Measurements from ENCODE around the gene PKD2. TPM values are rescaled to one million over a fixed set of nuclear protein-coding genes. Genes with fewer than 3 reads are reported as not detected.
"Not testable (repeated sequence)": the region's sequence is repeated elsewhere in the genome, so short reads cannot be mapped to it uniquely, and the experiment has no call there.

The PKD2 gene
- total RNA-seq, 1 donor from 2014 or later = 10.1 TPM

- no peaks in the 10 kb centered on the region for H3K9me3 Mint-ChIP-seq
- H3K27me3 Mint-ChIP-seq (ENCODE audit: insufficient read depth) = peaks cover 46% of the 10 kb centered on the region
- no peaks in the 10 kb centered on the region for H3K36me3 Mint-ChIP-seq (ENCODE audit: low read depth)
- H3K27ac Mint-ChIP-seq = no peak overlapping the region
- intact Hi-C loops (cut with micrococcal nuclease) = no loop called here
- DNase-seq (ENCODE audit: low spot score) = no peak
- H3K4me1 Mint-ChIP-seq (ENCODE audit: low read depth) = peaks cover 15% of the 10 kb centered on the region
- no peak overlapping the region for H3K4me3 Mint-ChIP-seq
Observed at GRCh38 chr4:87977521-87978278, 29.7 kb upstream of the PKD2 start.

DNA sequence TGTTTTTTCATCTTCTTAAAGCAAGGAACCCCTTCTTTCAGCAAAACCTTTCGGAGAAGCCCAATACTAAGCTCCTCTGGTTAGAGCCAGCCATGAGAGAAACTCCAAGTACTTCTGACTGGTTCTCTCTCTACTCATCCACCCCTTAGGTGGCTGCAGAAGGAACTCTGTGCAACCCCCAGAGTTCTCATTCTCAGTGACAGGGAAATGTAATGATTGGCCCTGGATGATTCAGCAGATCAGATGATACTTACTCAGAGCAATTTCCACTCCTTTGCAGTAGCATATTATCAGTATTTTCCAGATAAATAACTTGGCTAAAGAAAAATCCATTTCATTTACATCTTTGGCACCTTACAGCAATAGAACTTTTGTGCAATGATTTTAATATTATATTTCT, 28.8 kb upstream of the PKD2 start:
- Mint-ChIP-seq H3K4me3 (no peak overlapping the region), H3K36me3 (ENCODE audit: low read depth) (no peaks in the 10 kb centered on the region), H3K4me1 (ENCODE audit: low read depth) (peaks cover 11% of the 10 kb centered on the region), H3K27me3 (ENCODE audit: insufficient read depth) (peaks cover 40% of the 10 kb centered on the region), H3K27ac (no peak overlapping the region), H3K9me3 (no peaks in the 10 kb centered on the region)
- intact Hi-C loops (cut with micrococcal nuclease) = no loop called here
- no peak for DNase-seq (ENCODE audit: low spot score)

DNA sequence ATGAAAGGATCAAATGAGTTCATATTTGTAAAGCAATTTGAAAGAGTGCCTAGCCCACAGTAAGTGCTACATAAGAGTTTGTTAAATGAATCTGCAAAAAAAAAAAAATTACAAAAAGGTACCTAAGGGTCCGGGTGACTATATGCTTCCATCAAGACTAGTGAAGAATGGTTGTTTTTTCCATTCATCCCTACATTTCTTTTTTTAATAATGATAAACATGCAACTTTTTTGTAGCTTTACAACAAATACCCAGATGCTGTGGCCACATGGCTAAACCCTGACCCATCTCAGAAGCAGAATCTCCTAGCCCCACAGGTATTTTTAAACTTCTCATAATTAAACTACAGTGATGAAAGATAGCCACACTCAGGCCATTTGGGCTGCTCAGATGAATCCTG, 27.6 kb upstream of the PKD2 start:
- DNase-seq (ENCODE audit: low spot score) = no peak
- no peak overlapping the region for H3K27ac Mint-ChIP-seq
- H3K36me3 Mint-ChIP-seq (ENCODE audit: low read depth) = no peaks in the 10 kb centered on the region
- H3K9me3 Mint-ChIP-seq = no peaks in the 10 kb centered on the region
- intact Hi-C loops (cut with micrococcal nuclease) = no loop called here
- peaks cover 34% of the 10 kb centered on the region for H3K27me3 Mint-ChIP-seq (ENCODE audit: insufficient read depth)
- H3K4me1 Mint-ChIP-seq (ENCODE audit: low read depth) = peaks cover 8% of the 10 kb centered on the region
- H3K4me3 Mint-ChIP-seq = no peak overlapping the region

DNA sequence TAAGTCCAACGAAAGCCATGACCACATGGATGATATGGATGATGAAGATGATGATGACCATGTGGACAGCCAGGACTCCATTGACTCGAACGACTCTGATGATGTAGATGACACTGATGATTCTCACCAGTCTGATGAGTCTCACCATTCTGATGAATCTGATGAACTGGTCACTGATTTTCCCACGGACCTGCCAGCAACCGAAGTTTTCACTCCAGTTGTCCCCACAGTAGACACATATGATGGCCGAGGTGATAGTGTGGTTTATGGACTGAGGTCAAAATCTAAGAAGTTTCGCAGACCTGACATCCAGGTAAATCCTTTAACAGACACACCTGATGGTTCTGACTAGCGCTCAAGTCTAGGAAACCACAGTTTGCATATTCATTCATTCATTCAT, 25.9 kb upstream of the PKD2 start:
- H3K27ac Mint-ChIP-seq = no peak overlapping the region
- peaks cover 28% of the 10 kb centered on the region for H3K27me3 Mint-ChIP-seq (ENCODE audit: insufficient read depth)
- no peaks in the 10 kb centered on the region for H3K36me3 Mint-ChIP-seq (ENCODE audit: low read depth)

DNA sequence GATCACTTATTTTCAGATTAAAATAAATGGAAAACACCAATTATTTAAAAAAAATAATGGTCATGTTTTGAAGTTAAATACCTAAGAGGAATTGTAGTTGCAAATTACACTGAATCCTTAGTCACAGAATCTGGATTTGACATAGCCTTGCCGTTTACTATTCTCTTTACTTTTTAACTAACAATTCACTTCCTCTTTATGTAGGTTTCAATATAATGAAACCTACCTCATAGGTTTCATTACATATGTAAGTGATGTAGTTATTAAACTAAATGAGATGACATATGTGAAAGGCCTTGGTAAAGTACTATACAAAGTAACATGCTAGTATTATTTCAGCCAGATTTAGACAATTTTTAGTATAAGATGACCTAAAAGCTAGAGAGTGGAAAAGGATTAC, 25.4 kb upstream of the PKD2 start:
- no peaks in the 10 kb centered on the region for H3K9me3 Mint-ChIP-seq
- DNase-seq (ENCODE audit: low spot score) = no peak
- intact Hi-C loops (cut with micrococcal nuclease) = no loop called here
- no peaks in the 10 kb centered on the region for H3K36me3 Mint-ChIP-seq (ENCODE audit: low read depth)
- peaks cover 25% of the 10 kb centered on the region for H3K27me3 Mint-ChIP-seq (ENCODE audit: insufficient read depth)
- no peaks in the 10 kb centered on the region for H3K4me1 Mint-ChIP-seq (ENCODE audit: low read depth)
- no peak overlapping the region for H3K27ac Mint-ChIP-seq
- no peak overlapping the region for H3K4me3 Mint-ChIP-seq

More for the DNA sequence above, 25.9 kb upstream of the PKD2 start:
- DNase-seq (ENCODE audit: low spot score) = no peak
- intact Hi-C loops (cut with micrococcal nuclease) = no loop called here
- Mint-ChIP-seq H3K9me3 (no peaks in the 10 kb centered on the region), H3K4me1 (ENCODE audit: low read depth) (no peaks in the 10 kb centered on the region), H3K4me3 (no peak overlapping the region)

- Mint-ChIP-seq H3K27me3 (ENCODE audit: insufficient read depth) (peaks cover 23% of the 10 kb centered on the region), H3K4me3 (no peak overlapping the region), H3K4me1 (ENCODE audit: low read depth) (no peaks in the 10 kb centered on the region), H3K9me3 (no peaks in the 10 kb centered on the region), H3K27ac (no peak overlapping the region), H3K36me3 (ENCODE audit: low read depth) (no peaks in the 10 kb centered on the region)
- intact Hi-C loops (cut with micrococcal nuclease) = no loop called here
- no peak for DNase-seq (ENCODE audit: low spot score)
Observed at GRCh38 chr4:87982446-87983010, 24.9 kb upstream of the PKD2 start.

DNA sequence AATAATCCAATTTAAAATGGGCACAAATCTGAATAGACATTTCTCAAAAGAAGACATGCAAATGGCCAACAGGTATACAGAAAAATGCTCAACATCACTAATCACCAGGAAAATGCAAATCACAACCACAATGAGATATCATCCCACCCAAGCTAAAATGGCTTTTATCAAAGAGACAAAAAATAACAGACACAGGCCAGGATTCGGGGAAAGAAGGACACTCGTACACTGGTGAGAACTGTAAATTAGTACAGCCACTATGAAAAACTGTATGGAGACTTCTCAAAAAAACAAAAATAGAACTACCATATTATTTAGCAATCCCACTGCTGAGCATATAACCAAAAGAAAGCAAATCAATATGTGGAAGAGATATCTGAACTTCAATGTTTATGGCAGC, 23.4 kb upstream of the PKD2 start:
- Mint-ChIP-seq H3K27ac (no peak overlapping the region), H3K27me3 (ENCODE audit: insufficient read depth) (peaks cover 21% of the 10 kb centered on the region), H3K9me3 (no peaks in the 10 kb centered on the region), H3K4me1 (ENCODE audit: low read depth) (no peaks in the 10 kb centered on the region), H3K36me3 (ENCODE audit: low read depth) (no peaks in the 10 kb centered on the region), H3K4me3 (no peak overlapping the region)
- intact Hi-C loops (cut with micrococcal nuclease) = no loop called here
- DNase-seq (ENCODE audit: low spot score) = no peak

GRCh38 chr4:87985097-87985886, 22.1 kb upstream of the PKD2 start:
- H3K4me3 Mint-ChIP-seq = no peak overlapping the region
- H3K36me3 Mint-ChIP-seq (ENCODE audit: low read depth) = no peaks in the 10 kb centered on the region
- no peaks in the 10 kb centered on the region for H3K4me1 Mint-ChIP-seq (ENCODE audit: low read depth)
- peaks cover 18% of the 10 kb centered on the region for H3K27me3 Mint-ChIP-seq (ENCODE audit: insufficient read depth)
- no peak for DNase-seq (ENCODE audit: low spot score)
- intact Hi-C loops (cut with micrococcal nuclease) = loop anchor here (1.0 kb wide), 1 partner anchor 132 kb away; no protein-coding TSS in a partner anchor
- no peaks in the 10 kb centered on the region for H3K9me3 Mint-ChIP-seq
- H3K27ac Mint-ChIP-seq = no peak overlapping the region

DNA sequence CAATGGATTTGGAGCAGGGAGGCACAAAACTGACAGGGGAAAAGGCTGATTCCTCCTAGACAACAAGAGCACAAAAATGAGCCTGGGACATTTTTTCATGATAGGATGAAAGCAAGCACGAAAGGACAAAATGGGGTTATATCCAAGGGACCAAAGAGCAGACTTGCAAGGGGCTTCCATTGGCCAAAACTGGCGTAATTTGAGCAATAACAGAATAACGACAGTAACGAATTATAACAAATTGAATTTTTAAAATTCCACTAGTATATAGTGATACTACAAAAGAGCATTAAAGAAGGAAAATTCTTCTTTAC, 21.6 kb upstream of the PKD2 start:
- intact Hi-C loops (cut with micrococcal nuclease) = loop anchor here (1.0 kb wide), 1 partner anchor 133 kb away; no protein-coding TSS in a partner anchor
- H3K4me1 Mint-ChIP-seq (ENCODE audit: low read depth) = no peaks in the 10 kb centered on the region
- H3K27me3 Mint-ChIP-seq (ENCODE audit: insufficient read depth) = peaks cover 18% of the 10 kb centered on the region
- no peaks in the 10 kb centered on the region for H3K36me3 Mint-ChIP-seq (ENCODE audit: low read depth)
- H3K9me3 Mint-ChIP-seq = no peaks in the 10 kb centered on the region
- no peak overlapping the region for H3K27ac Mint-ChIP-seq
- no peak for DNase-seq (ENCODE audit: low spot score)
- H3K4me3 Mint-ChIP-seq = no peak overlapping the region

- no peak overlapping the region for H3K27ac Mint-ChIP-seq
- H3K27me3 Mint-ChIP-seq (ENCODE audit: insufficient read depth) = peaks cover 16% of the 10 kb centered on the region
- H3K4me1 Mint-ChIP-seq (ENCODE audit: low read depth) = peaks cover 5% of the 10 kb centered on the region
- H3K4me3 Mint-ChIP-seq = no peak overlapping the region
- DNase-seq (ENCODE audit: low spot score) = no peak
- intact Hi-C loops (cut with micrococcal nuclease) = no loop called here
- H3K9me3 Mint-ChIP-seq = no peaks in the 10 kb centered on the region
- no peaks in the 10 kb centered on the region for H3K36me3 Mint-ChIP-seq (ENCODE audit: low read depth)
Observed at GRCh38 chr4:87986508-87986907, 20.9 kb upstream of the PKD2 start.

DNA sequence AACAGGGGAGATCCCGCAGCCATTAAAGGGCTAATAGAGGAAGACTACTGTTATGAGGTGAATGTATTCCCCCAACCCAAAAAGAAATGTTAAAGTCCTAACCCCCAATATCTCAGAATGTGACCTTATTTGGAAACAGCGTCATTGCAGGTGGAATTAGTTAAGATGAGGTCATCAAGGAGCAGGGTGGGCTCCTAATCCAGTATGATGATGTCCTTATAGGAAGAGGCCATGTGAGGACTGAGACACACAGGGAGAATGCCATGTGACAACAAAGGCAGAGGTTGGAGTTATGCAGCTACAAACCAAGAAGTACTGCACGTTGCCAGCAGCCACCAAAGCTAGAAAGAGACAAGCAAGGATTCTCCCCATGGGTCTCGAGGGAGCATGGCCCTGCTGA, 17.7 kb upstream of the PKD2 start:
- intact Hi-C loops (cut with micrococcal nuclease) = no loop called here
- H3K4me1 Mint-ChIP-seq (ENCODE audit: low read depth) = peaks cover 8% of the 10 kb centered on the region
- no peaks in the 10 kb centered on the region for H3K36me3 Mint-ChIP-seq (ENCODE audit: low read depth)

DNA sequence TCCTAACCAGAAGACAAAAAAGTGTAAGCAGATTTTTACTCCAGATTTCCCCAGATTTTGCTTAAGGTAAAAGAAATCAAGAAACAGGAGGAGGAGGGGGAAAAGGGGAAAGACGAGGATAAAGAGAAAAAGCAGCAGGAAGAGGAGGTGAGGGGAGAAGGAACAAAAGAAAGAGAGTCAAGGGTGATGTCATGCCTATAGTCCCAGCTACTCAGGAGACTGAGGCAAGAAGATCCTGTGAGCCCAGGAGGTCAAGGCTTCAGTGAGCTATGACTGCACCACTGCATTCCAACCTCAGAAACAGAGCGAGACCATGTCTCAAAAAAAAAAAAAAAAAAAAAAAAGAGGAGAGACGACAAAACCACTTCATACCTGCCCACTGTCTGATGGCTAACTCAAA, 12.0 kb upstream of the PKD2 start:
- no peak for DNase-seq (ENCODE audit: low spot score)
- H3K9me3 Mint-ChIP-seq = no peaks in the 10 kb centered on the region
- no peak overlapping the region for H3K27ac Mint-ChIP-seq
- H3K36me3 Mint-ChIP-seq (ENCODE audit: low read depth) = no peaks in the 10 kb centered on the region
- H3K4me1 Mint-ChIP-seq (ENCODE audit: low read depth) = peaks cover 8% of the 10 kb centered on the region
- intact Hi-C loops (cut with micrococcal nuclease) = no loop called here
- peaks cover 12% of the 10 kb centered on the region for H3K27me3 Mint-ChIP-seq (ENCODE audit: insufficient read depth)
- no peak overlapping the region for H3K4me3 Mint-ChIP-seq

More for the DNA sequence above, 17.7 kb upstream of the PKD2 start:
- no peak overlapping the region for H3K27ac Mint-ChIP-seq
- no peak for DNase-seq (ENCODE audit: low spot score)
- no peaks in the 10 kb centered on the region for H3K9me3 Mint-ChIP-seq
- H3K4me3 Mint-ChIP-seq = no peak overlapping the region
- H3K27me3 Mint-ChIP-seq (ENCODE audit: insufficient read depth) = peaks cover 9% of the 10 kb centered on the region

DNA sequence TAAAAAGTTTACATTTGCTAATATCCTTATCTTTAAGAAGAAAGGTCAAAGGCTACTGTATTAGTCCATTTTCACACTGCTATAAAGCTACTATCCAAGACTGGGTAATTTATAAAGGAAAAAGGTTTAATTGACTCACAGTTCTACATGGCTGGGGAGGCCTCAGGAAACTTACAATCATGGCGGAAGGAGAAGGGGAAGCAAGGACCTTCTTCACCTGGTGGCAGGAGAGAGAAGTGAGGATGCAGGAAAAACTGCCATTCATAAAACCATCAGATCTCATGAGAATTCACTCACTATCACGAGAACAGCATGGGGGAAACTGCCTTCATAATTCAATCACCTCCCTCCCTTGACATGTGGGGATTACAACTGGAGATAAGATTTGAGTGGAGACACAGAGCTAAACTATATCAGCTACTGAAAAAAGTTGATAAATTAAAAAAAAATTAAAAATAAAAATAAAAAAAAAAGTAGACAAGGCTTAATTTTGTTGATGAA, 8.2 kb upstream of the PKD2 start:
- H3K27me3 Mint-ChIP-seq (ENCODE audit: insufficient read depth) = peaks cover 23% of the 10 kb centered on the region
- H3K4me3 Mint-ChIP-seq; intact Hi-C loops (cut with micrococcal nuclease); H3K4me1 Mint-ChIP-seq (ENCODE audit: low read depth); H3K9me3 Mint-ChIP-seq; H3K27ac Mint-ChIP-seq; DNase-seq (ENCODE audit: low spot score); H3K36me3 Mint-ChIP-seq (ENCODE audit: low read depth): not testable (repeated sequence)

All from activated T-helper 1 cell treated with anti-CD3 and anti-CD28 coated beads, Interleukin-12 subunit alpha, Interleukin-12 subunit beta, Interleukin-2, Interleukin-4 antibody, amounts not matched to agents 30 ng/mL and 10 ng/mL and 1 ng/mL, durations not matched to agents 14 hours and 24 hours and 36 hours (primary cell).